ENCODE results near the gene DAB2IP.
"Not testable (repeated sequence)": the region's sequence is repeated elsewhere in the genome, so short reads cannot be mapped to it uniquely, and the experiment has no call there.

DAB2IP gene

DNA sequence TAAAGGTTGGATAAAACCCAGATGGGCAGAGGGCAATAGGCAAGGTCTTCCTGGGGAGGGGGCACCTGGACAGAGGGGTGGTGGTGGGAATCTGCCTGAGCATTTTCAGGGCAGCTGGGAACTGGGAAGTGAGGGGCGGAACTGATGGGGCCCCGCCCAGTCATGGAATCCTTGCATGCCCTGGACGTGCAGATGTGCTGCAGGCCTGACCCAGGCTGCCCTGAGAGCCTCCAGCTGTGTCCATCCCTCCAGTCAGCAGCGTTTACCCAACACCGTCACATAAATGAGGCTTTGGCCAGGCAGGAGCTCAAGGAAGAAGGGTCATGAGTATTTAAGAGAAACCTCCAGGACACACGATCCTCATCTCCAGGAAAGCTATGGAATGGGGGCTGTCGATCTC lies 70.3 kb downstream of the DAB2IP start:
- no peak for DNase-seq (ENCODE audit: low read depth in 1 of 2, low spot score in 1 of 2)

GRCh38 chr9:121725008-121725775 lies 73.8 kb downstream of the DAB2IP start:
- DNase-seq (ENCODE audit: low read depth in 1 of 2, low spot score in 1 of 2): no peak

- no peak for DNase-seq (ENCODE audit: low read depth in 1 of 2, low spot score in 1 of 2)
Observed at GRCh38 chr9:121727295-121728020, 76.0 kb downstream of the DAB2IP start.

DNA sequence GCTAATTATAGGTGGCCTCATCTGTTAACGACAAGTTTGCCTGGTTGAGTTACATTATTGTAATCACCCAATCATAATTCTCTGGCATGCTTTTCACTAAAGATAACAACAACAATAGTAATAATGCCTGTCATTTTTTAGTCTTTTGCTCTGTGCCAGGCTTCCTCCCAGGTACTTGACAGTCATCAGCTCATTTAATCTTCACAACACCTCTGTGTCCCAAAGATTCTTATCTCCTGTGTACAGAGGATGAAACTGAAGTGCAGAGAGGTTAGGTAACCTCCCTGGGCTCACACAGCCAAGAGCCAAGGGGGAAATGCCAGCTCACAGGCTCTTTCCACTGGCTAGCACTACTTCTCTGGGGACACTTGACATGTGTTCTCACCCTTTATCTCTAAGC lies 77.5 kb downstream of the DAB2IP start:
- DNase-seq (ENCODE audit: low read depth in 1 of 2, low spot score in 1 of 2): no peak

DNA sequence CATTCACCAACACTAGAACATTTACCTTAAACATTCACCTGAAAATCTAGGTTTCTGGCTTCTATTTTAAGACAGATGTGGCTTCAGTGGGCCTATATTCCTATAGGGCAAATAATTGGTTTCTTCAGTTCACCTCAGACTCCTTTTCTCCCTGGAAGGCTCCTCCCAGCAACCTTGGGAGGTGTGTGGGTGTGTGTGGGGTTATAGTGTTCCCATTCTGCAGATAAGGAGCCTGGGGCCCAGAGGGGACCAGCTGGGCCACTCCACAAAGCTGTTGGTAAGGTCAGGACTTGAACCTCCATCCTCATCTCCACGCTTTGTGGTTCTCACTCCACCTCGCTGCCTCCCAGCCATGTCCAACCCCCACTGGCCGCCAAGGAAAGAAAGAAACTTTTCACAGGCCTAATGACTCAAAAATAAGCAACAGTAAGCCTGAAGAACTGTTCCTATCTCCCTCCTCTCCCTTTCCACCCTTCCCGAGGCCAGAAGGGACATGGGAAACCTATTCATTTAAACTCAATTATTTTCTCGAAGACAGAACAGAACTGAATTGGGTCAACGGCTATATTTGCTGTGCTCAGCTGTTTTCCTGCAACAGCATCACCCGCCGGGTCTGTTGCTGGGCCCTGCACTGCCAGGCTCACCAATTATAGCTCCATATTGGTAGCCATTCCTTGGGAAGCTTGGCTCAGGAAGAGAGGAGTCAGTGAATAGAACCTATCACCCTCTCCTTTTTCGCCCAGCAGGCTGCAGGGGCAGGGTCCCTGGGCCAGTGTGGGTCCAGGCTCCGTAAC lies 78.5 kb downstream of the DAB2IP start:
- DNase-seq (ENCODE audit: low read depth in 1 of 2, low spot score in 1 of 2): no peak

GRCh38 chr9:121731090-121731489 lies 79.7 kb downstream of the DAB2IP start:
- no peak for DNase-seq (ENCODE audit: low read depth in 1 of 2, low spot score in 1 of 2)

DNA sequence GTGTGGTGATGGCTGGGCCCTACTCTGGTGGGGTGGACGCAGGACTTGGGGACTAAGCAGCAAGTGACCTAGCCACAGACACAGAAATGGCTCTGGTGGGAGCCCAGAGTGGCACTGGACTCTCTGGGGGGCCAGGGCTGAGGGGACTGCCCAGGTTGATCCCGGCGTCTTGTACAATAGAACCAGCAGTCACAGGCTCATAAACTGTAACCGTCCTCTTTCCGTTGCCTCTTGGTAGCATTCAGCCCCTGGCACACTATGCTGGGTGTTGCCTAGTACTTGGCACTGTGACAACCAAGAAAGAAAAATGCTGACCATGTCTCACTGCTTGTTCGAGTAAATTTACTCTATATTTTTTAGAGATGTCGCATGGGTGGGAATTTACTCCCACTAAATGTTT lies 80.5 kb downstream of the DAB2IP start:
- DNase-seq (ENCODE audit: low read depth in 1 of 2, low spot score in 1 of 2): no peak

DNA sequence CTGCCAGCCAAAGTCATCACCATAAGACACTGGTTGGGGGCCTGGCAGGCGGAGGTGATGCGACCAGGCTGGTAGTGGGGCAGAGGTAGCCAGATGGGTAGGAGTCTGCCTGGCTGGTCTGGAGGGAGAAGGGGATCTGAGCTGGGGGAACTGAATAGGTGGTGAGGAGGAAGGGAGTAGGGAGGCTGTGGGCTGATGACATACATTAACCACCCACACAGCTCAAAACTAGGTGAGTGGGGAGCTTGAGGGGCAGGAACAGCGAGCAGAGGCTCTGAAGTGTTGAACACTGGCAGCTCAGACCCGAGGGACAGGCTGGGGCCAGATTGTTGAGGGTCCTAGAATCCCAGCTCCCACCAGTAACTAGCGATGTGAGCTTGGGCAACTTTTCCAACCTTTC lies 81.0 kb downstream of the DAB2IP start:
- no peak for DNase-seq (ENCODE audit: low read depth in 1 of 2, low spot score in 1 of 2)

DNA sequence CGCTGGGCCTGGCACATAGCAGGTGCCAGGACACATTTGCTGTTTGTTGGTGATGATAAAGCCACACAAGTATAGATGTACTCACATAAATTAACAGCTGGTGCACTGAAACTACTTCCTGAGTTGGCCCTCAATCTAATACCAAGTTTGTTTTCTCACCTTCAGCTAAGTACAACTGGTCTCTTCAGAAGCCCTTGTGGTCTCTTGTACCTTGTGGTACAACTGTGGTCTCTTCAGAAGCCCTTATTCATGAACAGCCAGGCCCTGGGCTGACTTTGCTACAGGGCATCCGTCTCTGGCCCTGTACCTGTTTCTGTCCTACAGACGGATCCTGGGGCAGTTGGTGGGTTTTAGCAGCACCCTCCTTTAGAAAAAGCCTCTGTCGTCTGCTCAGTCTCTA lies 81.5 kb downstream of the DAB2IP start:
- no peak for DNase-seq (ENCODE audit: low read depth in 1 of 2, low spot score in 1 of 2)

- DNase-seq (ENCODE audit: low read depth in 1 of 2, low spot score in 1 of 2): no peak
Observed at GRCh38 chr9:121734465-121734864, 83.0 kb downstream of the DAB2IP start.

DNA sequence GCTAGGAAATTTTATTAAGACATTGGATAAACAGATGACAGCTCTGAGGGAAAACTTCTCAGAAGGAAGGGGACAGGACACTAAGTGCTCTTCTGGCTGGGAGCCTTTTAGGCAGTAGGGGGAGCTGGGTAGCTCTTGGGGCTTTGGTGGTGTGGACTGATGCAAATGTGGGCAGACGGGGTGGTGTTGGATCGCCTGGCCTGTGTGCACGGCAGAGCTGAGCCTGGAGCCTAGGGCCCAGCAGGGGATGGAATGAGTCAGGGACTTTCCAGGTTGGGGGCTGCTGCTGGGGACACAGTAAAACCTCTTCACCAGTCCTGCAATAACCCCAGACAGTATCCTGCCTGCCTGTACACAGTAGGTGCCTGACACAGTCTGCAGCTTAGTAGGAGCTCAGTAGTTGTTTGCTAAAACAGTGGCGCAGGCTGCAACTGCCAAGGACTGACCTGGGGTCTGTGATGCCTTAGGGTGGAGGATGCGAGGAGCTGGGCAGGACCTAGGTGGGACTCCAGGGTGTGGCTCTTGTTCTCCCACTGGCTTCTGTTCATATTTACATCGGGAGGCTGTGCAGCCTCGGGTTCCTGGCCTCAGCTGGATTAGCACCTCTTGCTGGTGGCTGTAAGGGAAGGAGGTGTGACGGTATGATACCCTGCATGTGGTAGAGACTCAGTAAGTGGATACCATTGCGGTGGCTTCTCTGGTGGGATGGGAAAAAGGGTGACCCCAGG lies 83.8 kb downstream of the DAB2IP start:
- no peak for DNase-seq (ENCODE audit: low read depth in 1 of 2, low spot score in 1 of 2)

DNA sequence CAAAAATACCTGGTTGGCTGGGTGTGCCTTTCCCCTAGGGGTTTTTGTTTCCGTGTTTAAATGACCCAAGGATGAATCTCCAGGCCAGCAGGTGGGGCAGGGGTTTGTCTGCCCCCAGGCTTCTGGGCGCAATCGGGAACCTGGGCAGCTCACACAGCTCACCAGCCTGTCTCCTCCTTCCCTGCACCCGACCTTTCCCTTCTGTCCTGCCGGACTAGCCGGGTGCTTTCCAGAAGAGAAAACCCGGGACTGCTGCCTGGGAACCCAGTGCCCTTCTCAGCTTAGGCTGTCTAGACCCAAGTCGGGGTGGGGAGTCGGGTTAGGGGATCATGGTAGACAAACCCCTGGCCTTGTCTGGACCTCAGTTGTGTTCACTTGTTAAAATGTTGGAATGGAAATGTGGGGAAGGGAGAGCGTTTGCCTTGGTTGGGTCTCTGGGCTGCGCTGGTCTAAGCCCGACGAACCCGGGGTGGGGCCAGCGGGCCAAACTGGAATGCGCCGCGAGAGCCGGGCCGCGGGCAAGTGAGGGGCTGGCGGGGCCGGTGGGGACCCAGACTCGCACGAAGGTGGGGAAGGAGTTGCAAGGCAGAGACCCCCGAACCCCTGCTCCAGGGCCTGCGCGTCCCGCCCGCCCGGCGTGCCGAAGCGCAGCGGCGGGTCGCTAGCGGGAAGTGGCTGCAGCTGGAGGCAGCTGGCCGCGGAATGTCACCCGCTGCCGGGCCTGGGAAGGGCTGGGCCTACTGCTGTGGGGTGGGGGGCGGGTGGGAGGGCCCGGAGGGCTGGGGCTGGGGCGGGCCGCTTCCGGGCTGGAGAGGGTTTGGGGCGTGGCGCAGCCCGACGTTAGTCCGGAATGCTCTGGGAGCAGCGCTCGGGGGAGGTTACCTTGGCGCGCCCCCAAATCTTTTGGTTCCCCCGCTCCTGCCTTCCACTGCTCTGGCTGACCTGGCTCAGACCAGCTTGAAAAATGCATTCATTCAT lies 84.6 kb downstream of the DAB2IP start:
- no peak for DNase-seq (ENCODE audit: low read depth in 1 of 2, low spot score in 1 of 2)

- no peak for DNase-seq (ENCODE audit: low read depth in 1 of 2, low spot score in 1 of 2)
Observed at GRCh38 chr9:121736934-121737462, 85.6 kb downstream of the DAB2IP start.

GRCh38 chr9:121737481-121737931 lies 86.1 kb downstream of the DAB2IP start:
- no peak for DNase-seq (ENCODE audit: low read depth in 1 of 2, low spot score in 1 of 2)

DNA sequence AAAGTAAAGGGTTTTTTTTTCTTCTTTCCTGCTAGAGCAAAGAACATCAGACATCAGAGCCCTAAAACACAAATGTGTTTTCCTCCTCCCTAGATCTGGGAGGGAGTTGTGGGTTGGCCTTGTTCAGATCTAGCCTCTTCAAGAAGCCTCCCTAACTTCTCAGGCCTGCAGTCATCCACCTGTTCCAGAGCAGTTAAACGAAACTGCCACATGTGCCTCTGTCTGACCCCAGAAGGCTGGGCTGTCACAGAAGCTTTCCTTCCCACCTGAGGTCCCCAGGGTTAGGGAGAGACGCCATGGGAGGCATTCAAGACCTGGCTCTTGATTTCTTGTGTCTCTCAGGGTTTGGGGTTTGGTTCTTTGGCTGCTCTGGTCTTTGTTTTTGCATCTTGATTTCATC lies 87.0 kb downstream of the DAB2IP start:
- no peak for DNase-seq (ENCODE audit: low read depth in 1 of 2, low spot score in 1 of 2)

DNA sequence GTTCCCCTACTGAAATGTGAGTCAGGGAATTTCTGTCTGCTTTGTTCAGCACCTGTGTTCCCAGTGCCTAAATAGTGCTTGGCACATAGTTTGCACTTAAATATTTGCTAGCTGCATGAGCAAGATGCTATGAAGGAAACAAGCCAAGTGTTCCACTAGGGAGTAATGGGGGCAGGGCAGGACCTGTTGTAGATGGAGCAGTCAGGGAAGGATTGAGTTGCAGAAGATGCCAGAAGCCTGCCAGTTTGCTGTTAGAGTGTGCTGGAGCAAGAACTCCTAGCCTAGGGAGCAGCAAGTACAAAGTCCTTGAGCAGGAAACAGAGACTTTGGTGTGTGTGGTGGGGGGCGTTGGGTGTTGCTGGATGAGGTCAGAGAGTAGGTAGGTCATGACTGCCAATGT lies 87.5 kb downstream of the DAB2IP start:
- no peak for DNase-seq (ENCODE audit: low read depth in 1 of 2, low spot score in 1 of 2)

- DNase-seq (ENCODE audit: low read depth in 1 of 2, low spot score in 1 of 2): no peak
Observed at GRCh38 chr9:121739971-121740370, 88.5 kb downstream of the DAB2IP start.

GRCh38 chr9:121741228-121741918 lies 89.9 kb downstream of the DAB2IP start:
- no peak for DNase-seq (ENCODE audit: low read depth in 1 of 2, low spot score in 1 of 2)

GRCh38 chr9:121741919-121742283 lies 90.5 kb downstream of the DAB2IP start:
- not testable (repeated sequence) for DNase-seq (ENCODE audit: low read depth in 1 of 2, low spot score in 1 of 2)

Data from activated T-helper 1 cell treated with anti-CD3 and anti-CD28 coated beads, Interleukin-2, amount 50 U/mL, for 16 hours (primary cell).